HG02943 (cell line): ENCODE measurements around the gene MAN1A2.
"Not testable (repeated sequence)": the region's sequence is repeated elsewhere in the genome, so short reads cannot be mapped to it uniquely, and the experiment has no call there.

Source experiments
- ATAC-seq: cut with Tn5 transposase; IDR thresholded peaks from one replicate; pipeline ENCODE4 v1.9.1; 2021; ENCODE audit warnings: mild to moderate bottlenecking, low read depth, moderate library complexity; ENCODE audit not compliant: unreplicated experiment

MAN1A2 gene

DNA sequence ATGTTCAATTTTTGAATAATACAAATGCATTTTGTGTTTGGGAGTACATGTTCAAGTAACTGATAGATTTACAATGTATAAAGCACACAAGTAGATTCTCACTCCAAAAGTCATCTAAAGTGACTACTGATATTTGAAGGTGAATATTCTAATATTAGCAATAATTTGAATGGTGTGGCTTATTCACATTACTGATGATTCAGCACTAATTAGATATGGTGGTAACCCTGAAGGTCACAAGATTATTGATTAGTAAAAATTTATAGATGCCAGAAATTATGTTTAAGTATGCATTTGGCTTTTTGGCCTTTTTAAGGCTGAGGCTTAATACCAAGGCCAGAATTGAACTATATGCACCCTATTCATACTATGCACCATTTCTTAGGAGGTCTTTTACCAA lies 186.2 kb downstream of the MAN1A2 start:
- no peak for ATAC-seq

DNA sequence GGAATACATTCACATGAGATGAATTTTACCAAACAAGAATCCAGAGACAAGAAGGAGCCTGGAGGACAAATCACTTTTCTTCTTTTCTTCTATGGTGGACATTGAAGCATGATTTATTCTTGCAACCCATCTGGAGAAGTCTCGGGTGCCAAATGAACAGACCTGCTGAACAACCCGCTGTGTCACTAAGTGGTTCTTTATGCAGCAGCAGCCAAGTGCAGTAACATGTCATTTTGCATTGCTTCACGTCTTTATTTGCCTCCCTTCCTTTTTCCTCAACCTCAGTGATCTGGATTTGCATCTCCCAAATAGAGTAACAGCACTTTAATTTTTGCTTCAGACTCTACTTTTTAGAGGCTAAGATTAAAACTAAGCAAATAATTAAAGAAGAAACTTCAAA lies 188.6 kb downstream of the MAN1A2 start:
- ATAC-seq: no peak

DNA sequence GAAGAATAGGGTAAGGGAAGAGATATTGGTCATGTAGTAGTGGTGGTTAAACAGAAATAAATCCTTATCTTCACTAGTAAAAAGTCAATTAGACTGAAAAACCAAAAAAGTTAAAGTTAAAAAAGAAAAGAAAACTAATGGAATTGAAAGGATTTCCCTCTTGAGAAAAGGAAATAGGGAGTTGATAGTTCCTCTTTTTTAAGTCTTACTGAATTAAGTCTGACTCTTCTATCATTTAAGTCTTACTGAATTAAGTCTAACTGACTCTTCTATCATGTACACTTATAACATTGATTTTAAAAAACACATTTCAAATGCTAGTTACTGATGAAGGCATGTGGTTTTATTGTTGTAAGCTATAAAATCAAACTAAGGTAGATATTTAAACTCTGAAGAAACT lies 189.1 kb downstream of the MAN1A2 start:
- ATAC-seq: no peak

DNA sequence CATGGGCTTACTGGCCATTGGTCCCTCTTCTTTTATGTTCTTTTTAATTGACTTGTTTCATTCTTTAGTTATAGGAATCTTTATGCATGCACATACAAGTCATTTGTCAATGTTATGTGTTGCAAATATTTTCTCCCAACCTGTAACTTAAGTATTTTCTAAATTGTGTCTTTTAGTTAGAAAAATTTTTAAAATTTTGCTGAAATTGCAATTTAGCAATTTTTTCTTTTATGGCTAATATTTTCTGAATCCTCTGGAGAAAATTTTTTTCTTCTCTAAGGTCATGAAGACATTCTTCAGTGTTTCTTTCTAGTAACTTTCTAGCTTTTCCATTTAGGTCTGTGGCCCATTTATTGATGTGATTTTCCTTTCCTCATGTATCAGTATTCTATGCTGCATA lies 189.7 kb downstream of the MAN1A2 start:
- ATAC-seq: no peak

DNA sequence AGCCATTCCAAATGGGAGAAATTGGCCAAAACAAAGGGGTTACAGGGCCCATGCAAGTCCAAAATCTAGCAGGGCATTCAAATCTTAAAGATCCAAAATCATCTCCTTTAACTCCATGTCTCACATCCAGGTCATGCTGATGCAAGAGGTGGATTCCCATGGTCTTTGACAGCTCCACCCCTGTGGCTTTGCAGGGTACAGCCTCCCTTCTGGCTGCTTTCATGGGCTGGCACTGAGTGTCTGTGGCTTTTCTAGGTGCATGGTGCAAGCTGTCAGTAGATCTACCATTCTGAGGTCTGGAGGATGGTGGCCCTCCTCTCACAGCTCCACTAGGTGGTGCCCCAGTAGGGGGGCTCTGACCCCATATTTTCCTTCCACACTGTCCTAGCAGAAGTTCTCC lies 191.2 kb downstream of the MAN1A2 start:
- not testable (repeated sequence) for ATAC-seq

DNA sequence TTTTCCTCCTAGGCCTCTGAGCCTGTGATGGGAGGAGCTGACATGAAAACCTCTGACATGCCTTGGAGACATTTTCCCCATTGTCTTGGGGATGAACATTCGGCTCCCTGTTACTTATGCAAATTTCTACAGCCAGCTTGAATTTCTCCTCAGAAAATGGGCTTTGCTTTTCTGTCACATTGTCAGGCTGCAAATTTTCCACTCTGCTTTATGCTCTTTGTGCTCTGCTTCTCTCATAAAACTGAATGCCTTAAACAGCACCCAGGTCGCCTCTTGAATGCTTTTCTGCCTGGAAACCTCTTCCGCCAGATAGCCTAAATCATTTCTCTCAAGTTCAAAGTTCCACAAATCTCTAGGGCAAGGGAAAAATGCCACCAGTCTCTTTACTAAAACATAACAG lies 191.9 kb downstream of the MAN1A2 start:
- no peak for ATAC-seq

DNA sequence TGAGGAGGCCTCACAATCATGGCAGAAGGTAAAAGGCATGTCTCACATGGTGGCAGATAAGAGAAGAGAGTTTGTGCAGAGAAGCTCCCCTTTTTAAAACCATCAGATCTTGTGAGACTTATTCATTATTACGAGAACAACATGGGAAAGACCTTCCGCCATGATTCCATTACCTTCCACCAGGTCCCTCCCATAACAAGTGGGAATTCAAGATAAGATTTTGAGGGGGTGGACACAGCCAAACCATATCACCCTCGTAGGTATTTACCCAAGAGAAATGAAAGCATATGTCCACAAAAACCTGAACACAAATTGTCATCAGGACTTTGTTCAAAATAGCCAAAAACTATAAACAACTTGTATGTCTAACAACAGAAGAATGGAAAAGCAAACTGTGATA lies 192.7 kb downstream of the MAN1A2 start:
- ATAC-seq: no peak

DNA sequence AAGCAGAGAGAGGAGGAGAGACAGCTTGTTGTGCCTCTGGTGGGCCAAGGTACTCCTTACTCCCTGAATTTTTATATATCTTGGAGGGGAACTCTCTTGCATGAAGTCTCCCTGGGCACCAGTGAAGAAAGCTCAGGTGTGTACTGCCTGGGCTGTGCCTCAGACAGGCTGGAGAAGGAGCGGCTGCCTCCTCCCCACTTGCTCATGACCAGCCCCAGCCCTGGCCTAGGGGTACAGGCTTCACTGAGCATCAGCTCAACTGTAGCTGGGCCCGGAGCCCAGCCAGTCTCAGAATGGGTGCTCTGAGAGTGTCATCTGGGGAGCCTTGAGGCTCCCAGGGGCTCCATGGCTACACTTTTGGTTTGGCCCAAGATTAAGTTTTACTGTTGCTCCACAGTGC lies 193.8 kb downstream of the MAN1A2 start:
- no peak for ATAC-seq

DNA sequence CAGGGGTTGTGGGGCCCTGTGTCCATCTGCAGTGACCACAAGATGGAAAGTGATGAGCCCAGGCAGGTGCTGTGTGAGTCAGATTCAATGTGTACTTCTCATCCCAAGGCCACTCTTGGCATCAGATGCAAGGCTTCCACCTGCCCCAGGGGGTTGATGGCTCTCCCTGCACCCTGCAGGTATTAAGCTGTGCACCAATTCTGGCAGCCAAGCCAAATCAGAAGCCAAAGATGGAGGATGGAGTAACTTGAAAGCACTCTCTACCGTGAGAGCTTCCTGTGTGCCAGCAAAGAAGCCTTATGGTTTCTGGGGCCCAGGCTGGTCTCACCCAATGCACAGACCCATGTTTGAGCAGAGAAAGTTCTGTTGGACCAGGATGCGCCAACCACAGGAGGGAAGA lies 194.3 kb downstream of the MAN1A2 start:
- no peak for ATAC-seq

DNA sequence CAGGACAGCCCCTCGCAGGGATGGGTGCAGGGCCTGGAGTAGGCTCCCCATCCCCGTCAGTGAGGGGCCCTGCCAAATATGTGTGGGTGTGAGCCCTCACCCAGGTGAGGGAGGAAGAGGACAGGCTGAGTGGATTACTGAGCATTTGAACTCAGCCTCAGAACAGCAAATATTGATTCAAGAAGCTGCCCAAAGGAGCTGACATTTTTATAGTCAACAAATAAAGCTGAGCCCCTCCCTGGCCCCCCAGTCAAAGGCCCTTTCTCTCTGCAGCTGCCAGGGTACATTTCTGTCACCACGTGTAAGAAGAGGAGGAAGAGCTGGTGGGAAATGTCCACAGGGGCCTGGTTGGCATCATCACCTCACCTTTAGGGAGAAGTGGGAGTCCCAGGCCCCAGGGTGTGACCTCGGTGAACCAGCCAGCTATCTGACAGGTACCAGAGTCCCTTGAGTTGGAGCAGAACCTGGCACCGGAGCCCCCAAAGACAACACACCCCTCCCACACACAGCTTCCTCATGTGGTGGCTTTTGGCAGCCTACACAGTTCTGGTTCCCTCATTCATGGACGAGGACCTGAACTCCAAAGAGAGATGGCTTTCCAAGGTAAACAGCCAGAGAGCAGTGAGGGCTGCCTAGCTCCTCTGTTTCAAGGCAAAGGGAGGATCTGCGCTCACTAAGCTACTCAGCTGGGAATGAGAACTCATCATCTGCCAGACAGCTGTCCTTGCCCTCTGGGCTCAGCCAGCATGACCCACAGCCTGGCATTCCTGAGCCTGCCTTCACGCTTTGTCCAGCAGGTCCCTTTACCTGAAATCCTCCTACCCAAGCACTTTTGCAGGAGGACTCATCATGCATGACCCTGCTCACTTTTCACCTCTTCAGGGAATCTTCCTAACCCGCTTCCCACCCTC lies 195.6 kb downstream of the MAN1A2 start:
- no peak for ATAC-seq

DNA sequence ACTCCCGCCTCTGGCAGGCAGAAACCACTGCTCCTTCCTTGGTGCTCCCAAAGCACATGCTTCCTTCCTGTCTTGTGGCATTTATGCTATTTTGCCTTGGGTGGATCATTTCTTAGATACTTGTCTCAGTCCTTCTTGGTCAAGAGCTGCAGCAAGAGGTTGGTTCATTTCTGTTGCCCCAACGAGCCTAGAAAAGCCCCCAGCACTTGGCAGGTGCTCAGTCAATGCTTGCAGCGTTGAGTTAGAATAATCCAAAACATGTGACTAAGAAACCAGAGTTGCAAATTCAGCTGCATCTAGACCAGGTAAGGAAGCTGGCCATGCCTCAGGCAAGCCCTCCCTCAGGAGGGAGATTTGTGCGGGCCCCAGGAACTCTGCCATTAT lies 196.2 kb downstream of the MAN1A2 start:
- no peak for ATAC-seq

DNA sequence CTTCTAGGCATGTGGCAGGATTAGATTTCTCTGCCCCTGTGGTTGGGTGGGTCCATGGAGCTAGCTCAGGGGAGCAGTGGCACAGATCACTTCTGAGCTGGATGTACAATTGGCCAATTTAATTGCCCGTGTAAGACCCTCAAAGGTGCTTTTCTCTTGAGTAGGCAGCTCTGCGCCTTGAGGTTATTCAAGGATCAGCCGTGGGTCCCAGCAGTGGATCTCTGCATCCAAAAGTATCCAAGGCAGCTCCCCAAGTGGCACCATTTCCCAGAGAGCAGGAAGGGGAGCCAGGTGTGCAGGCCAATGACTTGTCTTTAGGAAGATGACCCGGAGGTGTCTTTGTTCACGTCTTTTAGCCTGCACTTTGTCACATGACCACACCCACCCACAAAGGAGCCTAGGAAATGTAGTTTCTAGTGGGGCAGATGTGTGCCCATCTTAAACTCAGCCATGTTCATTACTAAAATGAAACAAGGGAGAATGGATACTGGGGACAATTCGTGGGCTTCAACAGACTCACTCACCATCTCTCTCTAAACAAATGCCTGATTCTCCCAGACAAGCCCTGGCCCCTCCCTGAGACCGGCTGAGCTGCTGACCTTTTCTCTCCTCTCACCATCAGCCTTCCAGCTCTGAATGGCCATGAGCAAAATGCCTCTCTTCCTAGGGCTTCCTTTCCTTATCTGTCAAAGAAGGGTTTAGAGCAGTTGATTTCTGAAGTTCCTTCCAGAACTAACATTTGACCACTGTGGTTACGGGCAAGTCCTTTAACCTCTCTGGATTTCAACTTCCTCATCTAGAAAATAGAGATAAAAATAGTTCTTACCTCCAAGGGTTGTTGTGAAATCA lies 197.2 kb downstream of the MAN1A2 start:
- ATAC-seq: no peak

DNA sequence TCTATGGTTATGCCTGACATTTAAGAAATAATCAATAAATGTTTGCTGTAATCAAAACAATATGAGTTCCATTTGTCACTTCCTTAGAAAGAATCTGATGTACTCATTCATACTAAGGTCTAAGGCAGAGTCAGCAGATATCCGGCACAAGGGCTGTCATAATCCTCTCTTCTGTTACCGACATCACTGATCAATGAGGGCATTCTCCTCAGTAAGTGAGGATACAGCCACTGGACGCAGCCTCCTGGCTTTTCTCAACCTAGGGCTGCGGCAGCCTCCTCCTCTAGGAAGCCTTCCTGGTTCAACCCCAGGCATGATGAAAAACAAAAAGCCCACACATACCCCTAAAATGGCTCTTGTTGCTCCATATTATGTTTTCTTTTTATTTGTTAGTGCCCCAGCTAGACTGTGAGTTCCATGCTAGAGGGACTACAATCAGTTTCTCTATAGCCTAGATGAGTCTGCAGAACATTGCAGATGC lies 197.9 kb downstream of the MAN1A2 start:
- no peak for ATAC-seq

DNA sequence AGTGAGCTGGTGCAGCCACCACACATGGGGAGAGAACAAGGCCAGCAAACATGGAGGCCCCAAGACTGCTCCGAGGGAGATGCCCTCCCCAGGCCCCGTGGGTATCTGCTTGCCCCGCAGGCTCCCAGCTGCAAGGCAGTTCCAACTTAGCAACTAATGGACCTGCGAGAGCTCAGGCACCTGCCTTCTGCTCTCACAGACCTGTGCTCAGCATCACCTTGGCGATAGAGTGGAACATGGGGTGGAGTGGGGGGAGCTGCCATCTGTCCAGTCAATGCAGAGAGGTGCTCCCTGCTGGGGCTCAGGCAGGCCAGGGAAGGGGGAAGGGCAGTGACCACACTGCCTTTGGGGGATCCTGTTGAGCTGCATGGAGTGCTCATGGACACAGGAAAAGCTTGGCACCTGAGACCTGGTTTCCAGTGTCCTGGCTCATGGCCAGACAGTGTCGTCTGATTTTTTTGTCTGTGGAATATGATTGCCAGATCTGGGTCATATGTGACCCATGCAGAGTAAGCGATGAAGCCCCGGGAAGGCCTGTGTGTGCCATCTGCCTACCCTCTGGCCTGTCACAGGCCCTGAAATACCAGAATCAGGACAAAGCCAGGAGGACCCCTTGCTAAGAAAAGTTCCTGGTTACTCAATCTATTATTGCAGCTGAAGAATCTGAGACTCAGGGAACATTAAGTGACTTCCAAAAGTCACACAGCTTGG lies 198.7 kb downstream of the MAN1A2 start:
- no peak for ATAC-seq

DNA sequence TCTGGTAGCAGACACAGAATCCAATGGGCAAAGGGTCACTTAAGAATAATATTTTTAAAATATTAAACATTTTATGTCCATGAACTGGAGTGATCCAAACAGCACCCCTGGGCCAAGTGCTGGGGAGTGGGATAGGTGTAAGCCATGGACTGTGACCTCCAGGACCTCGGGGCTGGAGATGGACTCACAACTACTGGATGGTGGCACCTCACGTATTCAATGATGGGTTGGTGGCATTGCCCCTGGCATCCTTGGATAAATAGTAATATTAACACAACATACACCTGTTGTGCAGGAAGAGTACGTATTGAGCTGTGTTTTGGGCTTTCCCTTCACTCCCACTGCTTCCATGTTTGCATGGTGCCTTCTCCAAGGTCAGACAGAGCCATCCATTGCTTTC lies 199.3 kb downstream of the MAN1A2 start:
- no peak for ATAC-seq

DNA sequence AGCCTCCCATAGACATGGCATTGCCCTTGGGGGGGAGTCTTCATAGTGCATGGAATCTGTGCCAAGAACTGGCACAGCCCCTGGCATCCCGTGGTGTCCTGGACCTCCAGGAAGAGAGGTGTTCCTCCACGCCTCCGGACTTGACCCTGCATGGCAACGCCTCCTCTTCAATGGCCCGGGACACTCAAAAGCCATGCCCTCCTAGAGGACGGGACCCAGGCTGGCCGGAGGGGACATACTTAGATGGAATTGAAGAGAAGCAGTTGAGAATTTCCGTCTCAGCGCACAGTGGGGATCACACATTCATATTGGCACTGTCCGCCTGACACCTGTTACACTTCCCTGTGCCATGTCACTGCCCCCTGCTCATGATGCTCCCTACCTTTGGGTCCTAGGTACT lies 200.2 kb downstream of the MAN1A2 start:
- ATAC-seq: no peak

DNA sequence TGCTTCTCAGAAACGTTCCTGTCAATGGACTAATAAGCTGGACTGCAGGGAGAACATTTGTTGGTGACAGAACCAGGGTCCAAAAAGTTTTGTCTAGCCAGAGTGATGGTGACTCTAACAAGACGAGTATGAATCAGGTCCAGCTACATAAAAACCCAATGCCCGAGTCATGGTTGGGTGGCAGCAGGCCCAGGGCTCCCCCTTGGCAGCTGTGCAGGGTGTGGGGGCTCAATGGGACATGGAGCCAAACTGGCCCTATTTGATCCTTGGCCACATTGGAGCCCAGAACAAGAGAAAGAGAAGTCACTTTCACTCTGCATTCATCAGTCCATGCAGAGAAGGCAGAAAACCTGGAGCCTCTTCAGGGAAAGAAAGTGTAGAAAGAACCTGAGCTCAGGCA lies 200.7 kb downstream of the MAN1A2 start:
- no peak for ATAC-seq

DNA sequence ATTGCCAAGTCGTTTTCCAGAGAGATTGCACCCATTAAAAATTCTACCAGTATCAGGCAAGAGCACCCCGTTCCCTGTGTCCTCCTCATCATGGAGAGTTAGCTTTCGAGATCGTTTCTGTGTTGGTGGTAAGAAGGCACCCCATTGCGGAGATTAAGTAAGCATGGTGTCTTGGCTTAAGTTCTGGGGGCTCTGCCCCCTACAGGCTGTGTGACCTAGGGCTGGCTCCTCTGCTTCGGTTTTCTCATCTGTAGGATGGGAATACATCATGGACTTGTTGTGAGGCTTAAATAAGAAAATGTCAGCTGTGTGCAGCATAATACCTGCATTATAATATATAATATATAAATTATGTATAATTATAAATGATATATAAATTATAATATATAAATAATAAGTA lies 201.8 kb downstream of the MAN1A2 start:
- no peak for ATAC-seq

DNA sequence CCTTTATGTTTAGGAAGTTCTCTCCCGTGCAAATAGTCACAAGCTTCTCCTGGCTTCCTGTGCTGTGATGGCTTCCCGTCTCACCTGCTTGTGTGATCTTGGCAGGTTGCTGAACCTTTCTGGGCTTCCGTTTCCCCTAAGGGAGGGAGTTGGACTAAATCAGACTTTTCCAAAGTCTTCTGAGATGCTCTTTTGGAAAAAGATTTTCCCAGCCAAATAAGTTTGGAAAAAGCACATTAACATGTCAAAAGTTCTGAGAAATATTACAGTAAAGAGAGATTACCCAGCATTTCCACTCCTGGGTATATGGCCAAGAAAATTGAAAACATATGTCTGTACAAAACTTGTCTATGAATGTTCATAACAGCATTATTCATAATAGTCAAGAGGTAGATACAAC lies 202.6 kb downstream of the MAN1A2 start:
- ATAC-seq: no peak

DNA sequence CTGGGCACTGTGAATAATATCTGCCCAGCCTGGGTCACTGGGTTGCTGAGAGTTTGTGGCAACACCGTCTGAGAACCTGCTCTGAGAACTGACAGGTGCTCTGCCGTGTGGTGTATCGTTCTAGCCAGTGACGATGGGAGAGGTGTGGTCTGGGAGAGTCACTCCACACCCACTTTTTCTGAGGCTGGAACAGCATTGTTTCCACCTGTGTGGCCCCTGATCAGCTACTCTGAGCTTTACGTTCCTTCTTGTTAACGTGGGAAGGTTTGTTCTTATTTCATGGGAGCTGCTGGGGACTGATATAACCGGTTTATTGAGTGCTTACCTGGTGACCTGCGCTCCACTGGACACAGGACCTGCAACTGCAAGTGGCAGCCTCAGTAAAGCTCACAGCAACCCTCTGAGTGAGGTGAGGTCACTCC lies 203.8 kb downstream of the MAN1A2 start:
- ATAC-seq: no peak

DNA sequence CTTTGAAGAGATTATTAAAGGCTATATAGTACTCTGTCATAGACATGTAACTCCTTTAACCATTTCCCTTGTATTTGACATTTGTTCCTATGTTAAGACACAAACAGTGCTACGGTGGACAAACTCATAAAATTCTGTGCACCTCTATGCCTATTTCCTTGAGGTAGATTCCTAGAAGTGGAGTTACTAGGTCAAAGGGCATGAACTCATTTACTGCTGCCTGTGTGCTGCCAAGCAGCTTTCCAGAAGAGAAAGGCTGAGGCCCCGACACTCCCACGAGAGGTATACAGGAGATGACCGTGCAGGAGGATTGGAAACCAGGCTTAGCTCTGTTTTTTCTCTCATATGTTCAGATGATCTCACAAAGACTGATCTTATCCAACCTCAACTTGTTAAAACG lies 204.2 kb downstream of the MAN1A2 start:
- ATAC-seq: no peak
